SK-N-SH treated with all-trans-retinoic acid at 6 μM for 48 hours (cell line): Measurements from ENCODE around the gene CPAMD8.

ENCODE experiments used
- ARNTL ChIP-seq: fragments of 450-650 bp; formaldehyde crosslinking; IDR thresholded peaks from 2 replicates; pipeline ENCODE4 v1.5.0; 2020; ENCODE audit warnings: low read depth, mild to moderate bottlenecking, moderate library complexity, borderline replicate concordance
- BACH2 ChIP-seq: fragments of 250-450 bp; sonication (Bioruptor Pico); IDR thresholded peaks from 2 replicates; pipeline ENCODE4 v1.9.0; 2021; ENCODE audit warnings: mild to moderate bottlenecking, borderline replicate concordance
- CSRNP3 ChIP-seq: fragments of 250-450 bp; sonication (Bioruptor Pico); IDR thresholded peaks from 2 replicates; pipeline ENCODE4 v1.5.1; 2021; ENCODE audit warnings: mild to moderate bottlenecking, moderate library complexity
- ESRRG ChIP-seq: fragments of 250-450 bp; sonication (Bioruptor Pico); IDR thresholded peaks from 2 replicates; pipeline ENCODE4 v1.6.1; 2021; ENCODE audit warnings: mild to moderate bottlenecking
- GLIS3 ChIP-seq: fragments of 250-450 bp; sonication (Bioruptor Pico); IDR thresholded peaks from 2 replicates; pipeline ENCODE4 v1.5.0; 2020; ENCODE audit warnings: mild to moderate bottlenecking, moderate library complexity
- PATZ1 ChIP-seq: fragments of 250-450 bp; sonication (Bioruptor Pico); IDR thresholded peaks from 2 replicates; pipeline ENCODE4 v1.8.0; 2020; ENCODE audit warnings: mild to moderate bottlenecking, moderate library complexity, borderline replicate concordance
- ZFP30 ChIP-seq: fragments of 450-650 bp; formaldehyde crosslinking; IDR thresholded peaks from 2 replicates; pipeline ENCODE4 v1.5.0; 2022; ENCODE audit warnings: mild to moderate bottlenecking, moderate library complexity
- ZNF70 ChIP-seq: fragments of 450-650 bp; formaldehyde crosslinking; IDR thresholded peaks from 2 replicates; pipeline ENCODE4 v1.5.0; 2020; ENCODE audit warnings: mild to moderate bottlenecking, moderate library complexity
- TF ChIP-seq, protein P1 (sequence below): fragments of 250-450 bp; sonication (Bioruptor Pico); IDR thresholded peaks from 2 replicates; pipeline ENCODE4 v1.8.0; 2021; ENCODE audit warnings: low read depth, mild to moderate bottlenecking, moderate library complexity, borderline replicate concordance
- TF ChIP-seq, protein P2 (sequence below): fragments of 250-450 bp; sonication (Bioruptor Pico); IDR thresholded peaks from 2 replicates; pipeline ENCODE4 v1.5.0; 2020; ENCODE audit warnings: mild to moderate bottlenecking, moderate library complexity

- TF ChIP-seq PATZ1 (CRISPR knock-in tag) (no peak), ZNF70 (CRISPR knock-in tag) (no peak), ZFP30 (no peak), ARNTL (CRISPR knock-in tag) (no peak), CSRNP3 (CRISPR knock-in tag) (no peak), GLIS3 (CRISPR knock-in tag) (no peak), ESRRG (CRISPR knock-in tag) (no peak), BACH2 (CRISPR knock-in tag) (no peak)
- TF ChIP-seq, protein P1, sequence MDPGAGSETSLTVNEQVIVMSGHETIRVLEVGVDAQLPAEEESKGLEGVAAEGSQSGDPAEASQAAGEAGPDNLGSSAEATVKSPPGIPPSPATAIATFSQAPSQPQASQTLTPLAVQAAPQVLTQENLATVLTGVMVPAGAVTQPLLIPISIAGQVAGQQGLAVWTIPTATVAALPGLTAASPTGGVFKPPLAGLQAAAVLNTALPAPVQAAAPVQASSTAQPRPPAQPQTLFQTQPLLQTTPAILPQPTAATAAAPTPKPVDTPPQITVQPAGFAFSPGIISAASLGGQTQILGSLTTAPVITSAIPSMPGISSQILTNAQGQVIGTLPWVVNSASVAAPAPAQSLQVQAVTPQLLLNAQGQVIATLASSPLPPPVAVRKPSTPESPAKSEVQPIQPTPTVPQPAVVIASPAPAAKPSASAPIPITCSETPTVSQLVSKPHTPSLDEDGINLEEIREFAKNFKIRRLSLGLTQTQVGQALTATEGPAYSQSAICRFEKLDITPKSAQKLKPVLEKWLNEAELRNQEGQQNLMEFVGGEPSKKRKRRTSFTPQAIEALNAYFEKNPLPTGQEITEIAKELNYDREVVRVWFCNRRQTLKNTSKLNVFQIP (CRISPR knock-in tag), result no peak
- TF ChIP-seq, protein P2, sequence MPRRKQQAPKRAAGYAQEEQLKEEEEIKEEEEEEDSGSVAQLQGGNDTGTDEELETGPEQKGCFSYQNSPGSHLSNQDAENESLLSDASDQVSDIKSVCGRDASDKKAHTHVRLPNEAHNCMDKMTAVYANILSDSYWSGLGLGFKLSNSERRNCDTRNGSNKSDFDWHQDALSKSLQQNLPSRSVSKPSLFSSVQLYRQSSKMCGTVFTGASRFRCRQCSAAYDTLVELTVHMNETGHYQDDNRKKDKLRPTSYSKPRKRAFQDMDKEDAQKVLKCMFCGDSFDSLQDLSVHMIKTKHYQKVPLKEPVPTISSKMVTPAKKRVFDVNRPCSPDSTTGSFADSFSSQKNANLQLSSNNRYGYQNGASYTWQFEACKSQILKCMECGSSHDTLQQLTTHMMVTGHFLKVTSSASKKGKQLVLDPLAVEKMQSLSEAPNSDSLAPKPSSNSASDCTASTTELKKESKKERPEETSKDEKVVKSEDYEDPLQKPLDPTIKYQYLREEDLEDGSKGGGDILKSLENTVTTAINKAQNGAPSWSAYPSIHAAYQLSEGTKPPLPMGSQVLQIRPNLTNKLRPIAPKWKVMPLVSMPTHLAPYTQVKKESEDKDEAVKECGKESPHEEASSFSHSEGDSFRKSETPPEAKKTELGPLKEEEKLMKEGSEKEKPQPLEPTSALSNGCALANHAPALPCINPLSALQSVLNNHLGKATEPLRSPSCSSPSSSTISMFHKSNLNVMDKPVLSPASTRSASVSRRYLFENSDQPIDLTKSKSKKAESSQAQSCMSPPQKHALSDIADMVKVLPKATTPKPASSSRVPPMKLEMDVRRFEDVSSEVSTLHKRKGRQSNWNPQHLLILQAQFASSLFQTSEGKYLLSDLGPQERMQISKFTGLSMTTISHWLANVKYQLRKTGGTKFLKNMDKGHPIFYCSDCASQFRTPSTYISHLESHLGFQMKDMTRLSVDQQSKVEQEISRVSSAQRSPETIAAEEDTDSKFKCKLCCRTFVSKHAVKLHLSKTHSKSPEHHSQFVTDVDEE (CRISPR knock-in tag), result no peak
These were observed 34.6 kb upstream of the CPAMD8 start for GRCh38 chr19:17061205-17061604.
